DMS114 treated with DMSO at 0.1 percent for 48 hours (cell line): ENCODE data around the gene OTOP2.

ENCODE experiments used
- DNase-seq: peaks from one replicate; lab custom pipeline; 2025; ENCODE audit not compliant: unreplicated experiment; lab: John Stamatoyannopoulos, UW

OTOP2 gene

GRCh38 chr17:74923538-74924249 lies 379 bp upstream of the OTOP2 start:
- DNase-seq, result no peak

DNA sequence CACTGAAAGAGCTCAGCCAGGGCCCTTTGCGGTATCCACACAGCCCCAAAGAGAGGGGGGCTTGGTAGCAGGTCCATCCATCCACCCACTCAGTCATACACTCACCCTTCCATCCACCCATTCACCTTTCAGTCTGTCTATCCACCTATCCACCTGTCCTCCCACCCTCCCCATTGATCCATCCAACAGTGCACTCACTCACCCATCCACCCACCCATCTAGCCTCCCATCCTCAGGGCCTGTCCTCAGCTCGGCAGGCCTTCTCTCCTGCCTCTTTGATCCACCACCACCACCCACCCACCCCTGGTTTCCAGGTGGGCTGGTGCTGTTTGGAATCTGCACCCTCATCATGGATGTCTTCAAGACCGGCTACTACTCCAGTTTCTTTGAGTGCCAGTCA lies 1.2 kb downstream of the OTOP2 start:
- no peak for DNase-seq

GRCh38 chr17:74928786-74929185 lies 4.7 kb downstream of the OTOP2 start:
- DNase-seq, result no peak

- DNase-seq, result no peak
Measured at GRCh38 chr17:74930535-74931036, 6.5 kb downstream of the OTOP2 start.

GRCh38 chr17:74935048-74935447 lies 11.0 kb downstream of the OTOP2 start:
- DNase-seq, result no peak

DNA sequence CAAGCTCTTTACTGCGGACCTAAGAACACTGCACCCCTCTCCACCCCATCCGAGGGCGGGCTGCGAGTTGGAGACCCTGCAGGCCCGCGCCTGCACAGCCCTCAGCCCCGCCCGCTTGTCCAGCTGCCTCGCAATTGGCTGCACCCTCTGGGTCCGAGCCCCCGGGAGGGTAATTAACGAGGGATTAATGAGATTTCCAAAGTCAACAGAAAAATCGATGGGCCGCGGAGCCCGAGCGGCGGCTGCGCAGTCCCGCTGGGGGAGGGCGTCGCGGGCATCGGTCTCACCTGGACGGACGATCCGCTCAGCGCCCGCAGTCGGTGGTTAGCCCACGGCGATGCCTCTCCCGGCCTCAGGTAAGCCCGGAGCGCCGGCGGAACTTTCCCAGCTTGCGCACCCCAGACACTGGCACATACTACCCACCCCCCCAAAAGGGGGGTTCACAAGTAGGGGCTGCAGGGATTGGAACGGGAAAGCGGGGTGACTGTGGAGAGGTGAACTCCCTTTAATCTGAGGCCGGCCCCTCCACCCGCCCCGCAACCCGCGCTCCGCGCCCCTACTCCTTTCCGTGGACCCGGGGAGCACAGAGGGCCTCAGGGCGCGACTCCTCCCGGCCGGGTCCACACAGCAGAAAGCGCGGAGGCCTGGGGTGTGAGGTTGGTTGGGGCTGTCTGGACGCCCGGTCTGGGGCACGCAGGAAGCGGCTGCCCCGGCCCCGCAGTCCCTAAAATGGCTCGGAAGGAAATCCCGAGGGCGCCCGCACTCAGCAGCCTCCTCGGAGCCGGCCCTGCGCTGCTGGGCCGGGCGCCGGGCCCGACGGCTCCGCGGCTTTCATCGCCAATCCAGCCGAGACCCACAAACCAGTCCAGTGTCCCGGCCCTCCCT lies 11.8 kb downstream of the OTOP2 start, which contains the start of gene OTOP3:
Gene OTOP3, plus strand, starts transcription at position 314 of the 885 bp plus-strand sequence. Its CDS starts 24 bp downstream, at position 338.
- no peak for DNase-seq

GRCh38 chr17:74936470-74936799 lies 12.4 kb downstream of the OTOP2 start:
- no peak for DNase-seq

- no peak for DNase-seq
Measured at GRCh38 chr17:74937064-74938051, 13.3 kb downstream of the OTOP2 start.

DNA sequence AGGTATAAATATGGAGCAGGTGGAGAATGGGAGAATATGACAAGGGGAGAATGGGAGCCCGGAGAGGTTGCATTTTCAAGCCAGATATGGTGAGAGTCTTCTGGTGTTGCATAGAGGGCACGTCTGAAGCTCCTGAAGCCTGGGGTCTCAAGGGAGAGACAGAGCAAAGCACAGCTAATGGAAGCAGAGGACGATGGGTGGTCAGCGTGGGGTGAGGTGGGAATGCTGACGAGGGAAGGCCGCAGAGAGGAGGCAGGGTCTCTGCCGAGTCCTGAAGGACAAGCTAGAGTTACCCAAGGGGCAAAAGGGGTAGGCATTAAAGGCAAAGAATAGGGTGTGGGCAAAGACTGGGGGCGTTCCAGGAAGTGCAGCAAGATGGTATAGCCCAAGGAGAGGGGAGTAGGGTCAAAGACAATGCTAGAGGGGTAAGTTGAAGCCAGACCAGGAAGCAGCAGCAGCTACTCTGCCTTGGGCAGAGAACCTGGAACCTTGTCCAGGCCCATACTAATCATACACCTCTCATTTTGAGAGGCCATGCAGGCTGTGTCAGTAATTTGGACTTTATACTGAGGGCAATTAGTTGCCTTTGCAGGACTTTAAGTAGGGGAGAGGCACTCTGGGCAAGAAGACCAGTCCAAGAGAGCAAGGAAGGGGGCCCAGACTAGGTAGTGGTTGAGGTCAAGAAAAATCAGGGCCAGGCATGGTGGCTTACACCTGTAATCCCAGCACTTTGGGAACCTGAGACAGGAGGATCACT lies 14.3 kb downstream of the OTOP2 start:
- DNase-seq, result no peak

GRCh38 chr17:74939534-74939933 lies 15.5 kb downstream of the OTOP2 start:
- no peak for DNase-seq

DNA sequence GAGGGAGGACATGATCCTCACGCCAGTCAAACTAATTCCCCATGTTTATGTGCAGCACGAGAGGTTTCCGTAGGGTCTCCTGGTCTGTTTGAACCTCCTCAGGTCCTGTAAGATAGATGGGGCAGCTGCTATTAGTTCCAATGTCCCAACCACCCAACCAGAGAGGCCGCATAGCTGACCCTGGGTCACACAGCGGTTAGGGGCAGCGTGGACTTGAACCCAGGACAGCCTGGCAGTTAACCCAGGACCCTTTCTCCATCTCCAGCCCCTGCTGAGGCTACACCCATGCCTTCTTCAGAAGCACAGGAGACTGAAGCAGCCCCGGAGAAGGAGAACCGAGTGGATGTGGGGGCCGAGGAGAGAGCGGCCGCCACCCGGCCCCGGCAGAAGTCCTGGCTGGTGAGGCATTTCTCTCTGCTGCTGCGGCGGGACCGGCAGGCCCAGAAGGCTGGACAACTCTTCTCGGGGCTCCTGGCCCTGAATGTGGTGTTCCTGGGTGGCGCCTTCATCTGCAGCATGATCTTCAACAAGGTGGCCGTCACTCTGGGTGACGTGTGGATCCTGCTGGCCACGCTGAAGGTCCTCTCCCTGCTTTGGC lies 17.2 kb downstream of the OTOP2 start:
- no peak for DNase-seq

GRCh38 chr17:74943808-74944522 lies 19.9 kb downstream of the OTOP2 start:
- no peak for DNase-seq

DNA sequence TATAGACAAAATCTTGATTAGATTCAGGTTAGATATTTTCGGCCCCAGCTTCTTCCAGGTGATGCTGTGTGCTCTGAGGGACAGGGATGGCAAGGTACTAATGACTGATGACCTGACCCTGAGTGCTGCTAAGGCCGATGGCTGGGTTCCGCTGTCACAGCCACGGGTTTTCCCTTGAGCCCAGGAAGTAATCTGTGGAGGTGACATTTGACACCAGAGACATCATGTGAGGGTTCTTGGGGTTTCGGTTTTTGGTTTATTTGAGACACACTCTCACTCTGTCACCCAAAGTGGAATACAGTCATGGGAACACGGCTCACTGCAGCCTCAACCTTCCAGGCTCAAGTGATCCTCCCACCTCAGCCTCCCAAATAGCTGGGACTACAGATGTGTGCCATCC lies 21.5 kb downstream of the OTOP2 start:
- no peak for DNase-seq

- no peak for DNase-seq
Measured at GRCh38 chr17:74946641-74947040, 22.6 kb downstream of the OTOP2 start.

- no peak for DNase-seq
Measured at GRCh38 chr17:74947041-74947754, 23.1 kb downstream of the OTOP2 start.

DNA sequence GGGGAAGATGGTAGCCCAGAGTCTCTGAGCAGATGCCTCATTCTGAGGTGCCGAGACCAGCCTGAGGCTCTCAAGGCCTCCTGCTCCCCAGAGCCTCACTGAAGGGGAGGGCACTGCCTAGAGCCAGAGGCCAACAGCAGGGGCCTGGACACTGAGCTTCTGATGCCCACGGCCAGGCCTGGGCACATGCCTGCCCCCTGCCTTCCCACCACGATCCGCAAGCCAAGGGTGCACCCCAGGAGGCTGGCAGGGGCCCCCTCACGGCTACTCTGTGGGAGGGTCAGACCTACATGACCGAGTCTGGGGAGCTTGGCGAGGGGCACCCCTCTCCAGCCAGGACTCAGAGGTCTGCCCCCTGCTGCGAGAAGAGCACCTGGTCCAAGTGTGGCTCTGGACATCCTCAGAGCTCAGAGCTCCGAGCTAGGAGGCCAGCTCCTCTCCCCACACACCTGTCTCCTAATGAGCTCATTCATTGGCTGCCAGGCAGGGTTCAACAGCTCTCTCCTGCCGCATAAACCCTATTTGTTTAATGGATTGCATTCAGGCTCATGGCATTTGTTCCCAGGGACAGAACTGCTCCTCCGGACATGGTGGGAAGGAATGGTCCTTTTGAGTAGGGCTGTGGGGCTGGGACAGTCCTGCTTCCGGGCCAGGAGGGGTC lies 25.5 kb downstream of the OTOP2 start:
- no peak for DNase-seq

GRCh38 chr17:74950207-74950606 lies 26.1 kb downstream of the OTOP2 start:
- DNase-seq, result no peak

GRCh38 chr17:74951065-74951464 lies 27.0 kb downstream of the OTOP2 start:
- no peak for DNase-seq
